Ovary (tissue), 9 donors: ENCODE data around the gene GDAP1L1. TPM values are rescaled to one million over a fixed set of nuclear protein-coding genes. Genes with fewer than 3 reads are reported as not detected.
"Not testable (repeated sequence)": the region's sequence is repeated elsewhere in the genome, so short reads cannot be mapped to it uniquely, and the experiment has no call there.

Experiments used
- DNase-seq, 5 donors: peaks; one replicate each; pipeline ENCODE4 v3.0.0-alpha.2; 2019 to 2020
- H3K27ac ChIP-seq, 2 donors: fragments of 200-600 bp; one replicate each; pipeline versions ENCODE4 v1.5.1 to v1.8.0; 2019 to 2022
- H3K27me3 ChIP-seq: fragments of 200-600 bp; one replicate; pipeline ENCODE4 v1.8.0; 2022
- H3K36me3 ChIP-seq: fragments of 200-600 bp; sonication (generic); one replicate; pipeline ENCODE4 v1.5.1; 2019
- H3K4me1 ChIP-seq: one replicate; pipeline ENCODE4 v1.8.1; 2013; ENCODE audit warnings: mild to moderate bottlenecking, moderate library complexity; ENCODE audit not compliant: insufficient read depth
- H3K4me3 ChIP-seq: fragments of 200-600 bp; sonication (generic); one replicate; pipeline ENCODE4 v1.5.1; 2017
- H3K9me3 ChIP-seq, 2 donors: fragments of 200-600 bp in 1 of 2; sonication (generic) in 1 of 2; one replicate each; pipeline versions ENCODE4 v1.5.1 to v1.8.1; 2013 to 2019; ENCODE audit warnings: mild to moderate bottlenecking in 1 of 2, moderate library complexity in 1 of 2
- EP300 ChIP-seq: sonication (generic); formaldehyde crosslinking; IDR thresholded peaks from one replicate; pipeline ENCODE4 v1.6.1; 2017; ENCODE audit warnings: antibody characterized with exemption
- POLR2A ChIP-seq: fragments of 450-650 bp; IDR thresholded peaks from one replicate; pipeline ENCODE4 v1.6.1; 2017; ENCODE audit warnings: antibody characterized with exemption, mild to moderate bottlenecking, moderate library complexity
- WGBS, 3 donors: extraction: QIAGEN DNeasy Blood & Tissue Kit in 1 of 3; methylation state at CpG; one replicate each; pipeline versions ENCODE4 v1.1.5 to v1.1.7; 2013 to 2017; 5-methylcytosine and 5-hydroxymethylcytosine counted together
- intact Hi-C, 4 donors: fragments of 100-400 bp; cut with DNase I; formaldehyde crosslinking; loops; one replicate each; pipeline versions ENCODE4 v1.11.0 to v1.15.1; 2022 to 2023
- polyA plus RNA-seq, 2 donors: library from polyadenylated mRNA; stranded (reverse); fragments of 200-250 nt in 1 of 2; fragments of 350-450 nt in 1 of 2; fragmentation: Illumina TruSeq in 1 of 2; extraction: RNeasy Lipid Tissue Mini Kit (QIAGEN cat#74804) in 1 of 2; gene quantifications; one replicate each; pipeline ENCODE4 v1.2.3, GENCODE V29; 2013 to 2014
- total RNA-seq, 7 donors: library from RNA; depleted of rRNA in 2 of 7; stranded (reverse); fragments of >200 nt in 2 of 7; fragmentation: NEBNext Ultra II Directional in 3 of 7; extraction: Animal tissue kit (Norgen Biotek cat#: 25700) in 3 of 7; gene quantifications; one replicate each; pipeline versions ENCODE4 v1.1.0 to v1.2.4, GENCODE V29; 2016 to 2023
- TF ChIP-seq, protein P1 (sequence below), 3 donors: fragments of 450-650 bp in 2 of 3; fragments of 200-600 bp in 1 of 3; IDR thresholded peaks; one replicate each; pipeline versions ENCODE4 v1.5.1 to v1.8.0; 2016 to 2022; ENCODE audit warnings: antibody characterized with exemption in 3 of 3, mild to moderate bottlenecking in 1 of 3
- donor health status: DM: no; HTN: no; CAD: no; lungs with moderate emphysema.
- donor health status: DM: no; HTN: no; CAD: no.
- donor health status: Bipolar disorder and iron deficiency.
- donor health status: DM: yes; HTN: yes; CAD: no.
- donor health status: DM: no; HTN: no; CAD: no.
- donor health status: DM: yes; HTN: yes; CAD: no.

The GDAP1L1 gene
- total and polyA plus RNA-seq, 9 donors = 0.72 to 3.3 (median 1.6) TPM

DNA sequence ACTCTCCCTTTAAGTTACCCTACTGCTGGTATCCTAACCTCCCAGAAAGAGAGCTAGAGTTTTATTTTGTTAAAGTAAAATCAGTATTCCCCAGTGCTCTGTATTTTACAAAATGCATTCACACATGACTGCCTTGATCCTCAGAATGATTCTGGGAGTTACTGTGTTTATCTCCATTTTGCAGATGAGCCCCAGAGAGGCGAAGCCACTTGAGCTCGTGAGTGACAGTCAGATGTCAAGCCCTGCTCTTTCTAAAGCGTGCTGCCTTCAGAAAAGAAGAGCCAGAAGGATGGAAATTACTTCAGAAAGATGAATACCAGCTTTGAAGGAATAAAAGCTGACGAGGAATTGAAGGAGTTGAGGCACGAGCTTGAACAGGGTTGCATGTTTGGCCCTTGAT lies 22.5 kb upstream of the GDAP1L1 start:
- no peaks in the 10 kb centered on the region for H3K9me3 ChIP-seq
- 89 to 91% (median 89%) methylated on average over 5 of the region's 5 CpGs for WGBS, 3 donors
- no peak for DNase-seq
- intact Hi-C loops = loop anchor here in 1 of 4 donors (5.0 kb wide), 1 partner anchor 158 kb away; no protein-coding TSS in a partner anchor
- TF ChIP-seq POLR2A = no peak
- TF ChIP-seq, protein P1, sequence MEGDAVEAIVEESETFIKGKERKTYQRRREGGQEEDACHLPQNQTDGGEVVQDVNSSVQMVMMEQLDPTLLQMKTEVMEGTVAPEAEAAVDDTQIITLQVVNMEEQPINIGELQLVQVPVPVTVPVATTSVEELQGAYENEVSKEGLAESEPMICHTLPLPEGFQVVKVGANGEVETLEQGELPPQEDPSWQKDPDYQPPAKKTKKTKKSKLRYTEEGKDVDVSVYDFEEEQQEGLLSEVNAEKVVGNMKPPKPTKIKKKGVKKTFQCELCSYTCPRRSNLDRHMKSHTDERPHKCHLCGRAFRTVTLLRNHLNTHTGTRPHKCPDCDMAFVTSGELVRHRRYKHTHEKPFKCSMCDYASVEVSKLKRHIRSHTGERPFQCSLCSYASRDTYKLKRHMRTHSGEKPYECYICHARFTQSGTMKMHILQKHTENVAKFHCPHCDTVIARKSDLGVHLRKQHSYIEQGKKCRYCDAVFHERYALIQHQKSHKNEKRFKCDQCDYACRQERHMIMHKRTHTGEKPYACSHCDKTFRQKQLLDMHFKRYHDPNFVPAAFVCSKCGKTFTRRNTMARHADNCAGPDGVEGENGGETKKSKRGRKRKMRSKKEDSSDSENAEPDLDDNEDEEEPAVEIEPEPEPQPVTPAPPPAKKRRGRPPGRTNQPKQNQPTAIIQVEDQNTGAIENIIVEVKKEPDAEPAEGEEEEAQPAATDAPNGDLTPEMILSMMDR (IDR thresholded peaks at IDR 0.05) = no peak
- no peak for TF ChIP-seq EP300
- no peaks in the 10 kb centered on the region for H3K36me3 ChIP-seq
- no peaks in the 10 kb centered on the region for H3K4me1 ChIP-seq
- H3K27ac ChIP-seq = no peak overlapping the region
- no peak overlapping the region for H3K4me3 ChIP-seq
- H3K27me3 ChIP-seq = no peaks in the 10 kb centered on the region

GRCh38 chr20:44228465-44229258 lies 18.4 kb upstream of the GDAP1L1 start:
- no peak for DNase-seq
- intact Hi-C loops = no loop called here

DNA sequence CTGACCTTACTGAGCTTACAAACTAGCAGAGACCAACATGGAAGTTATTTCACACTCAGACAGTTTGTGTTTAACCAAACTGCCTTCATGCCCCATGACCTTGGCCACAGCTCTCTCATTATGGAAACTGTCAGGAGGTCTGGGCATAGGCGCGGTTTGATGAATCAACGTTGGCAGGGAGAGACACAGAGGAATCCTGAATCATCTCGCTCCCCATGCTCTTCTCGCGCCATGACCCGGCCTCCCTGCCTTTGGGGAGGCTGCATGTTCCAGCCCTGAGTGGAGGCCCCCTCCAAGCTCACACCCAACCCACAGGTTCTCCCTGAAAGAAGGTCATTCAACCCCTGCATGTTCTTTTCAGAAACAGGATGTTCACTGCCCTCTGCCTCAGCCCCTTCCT lies 15.9 kb upstream of the GDAP1L1 start:
- Histone ChIP-seq H3K4me3 (no peak overlapping the region), H3K4me1 (no peaks in the 10 kb centered on the region), H3K27ac (no peak overlapping the region), H3K27me3 (no peaks in the 10 kb centered on the region), H3K36me3 (no peaks in the 10 kb centered on the region), H3K9me3 (no peaks in the 10 kb centered on the region)
- intact Hi-C loops = loop anchor here in 1 of 4 donors (10.0 kb wide), 1 partner anchor 1106 kb away; no protein-coding TSS in a partner anchor
- TF ChIP-seq, protein P1 (IDR thresholded peaks at IDR 0.05) = no peak
- TF ChIP-seq EP300 = no peak
- no peak for TF ChIP-seq POLR2A
- no peak for DNase-seq
- 78 to 86% (median 82%) methylated on average over 7 of the region's 7 CpGs for WGBS, 3 donors

More at GRCh38 chr20:44228465-44229258, 18.4 kb upstream of the GDAP1L1 start:
- H3K27ac ChIP-seq = no peak overlapping the region
- no peak overlapping the region for H3K4me3 ChIP-seq
- no peak for TF ChIP-seq POLR2A
- TF ChIP-seq, protein P1 (IDR thresholded peaks at IDR 0.05) = no peak
- TF ChIP-seq EP300 = no peak
- no peaks in the 10 kb centered on the region for H3K27me3 ChIP-seq
- H3K4me1 ChIP-seq = no peaks in the 10 kb centered on the region
- 70 to 74% (median 71%) methylated on average over 17 of the region's 17 CpGs for WGBS, 3 donors
- no peaks in the 10 kb centered on the region for H3K36me3 ChIP-seq
- H3K9me3 ChIP-seq = no peaks in the 10 kb centered on the region

DNA sequence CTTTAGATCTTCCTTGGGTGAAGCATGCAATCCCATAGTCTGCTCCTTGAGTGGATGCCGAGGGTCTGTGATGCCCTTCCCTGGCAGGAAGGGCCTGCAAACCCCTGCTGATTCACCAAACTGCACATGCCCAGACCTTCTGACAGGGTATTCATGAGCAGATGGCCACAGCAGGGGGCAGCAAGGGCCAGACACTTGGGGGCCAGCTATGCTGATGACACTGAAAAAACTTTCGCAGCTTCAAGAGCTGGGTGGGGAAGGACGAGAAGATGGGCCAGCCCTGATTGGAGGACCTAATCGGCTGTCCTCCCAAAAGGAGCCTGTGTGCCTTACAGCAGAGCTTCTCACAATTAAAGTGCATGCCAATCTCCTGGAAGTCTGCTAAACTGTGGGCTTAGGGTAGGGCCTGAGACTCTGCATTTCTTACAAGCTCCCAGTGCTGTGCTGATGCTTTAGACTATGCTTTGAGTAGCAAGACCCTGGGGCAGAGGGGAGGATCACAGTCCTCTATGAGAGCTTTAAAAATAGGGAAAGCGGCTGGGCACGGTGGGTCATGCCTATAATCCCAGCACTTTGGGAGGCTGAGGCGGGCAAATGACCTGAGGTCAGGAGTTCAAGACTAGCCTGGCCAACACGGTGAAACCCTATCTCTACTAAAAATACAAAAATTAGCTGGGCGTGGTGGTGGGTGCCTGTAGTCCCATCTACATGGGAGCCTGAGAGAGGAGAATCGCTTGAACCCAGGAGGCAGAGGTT lies 15.2 kb upstream of the GDAP1L1 start:
- no peaks in the 10 kb centered on the region for H3K9me3 ChIP-seq
- WGBS, 3 donors = 75 to 76% (median 76%) methylated on average over 10 of the region's 10 CpGs
- no peaks in the 10 kb centered on the region for H3K4me1 ChIP-seq
- H3K36me3 ChIP-seq = no peaks in the 10 kb centered on the region
- DNase-seq = no peak
- H3K27ac ChIP-seq = no peak overlapping the region
- H3K4me3 ChIP-seq = no peak overlapping the region
- intact Hi-C loops = loop anchor here in 1 of 4 donors (10.0 kb wide), 1 partner anchor 1107 kb away; no protein-coding TSS in a partner anchor
- TF ChIP-seq, protein P1 (IDR thresholded peaks at IDR 0.05) = no peak
- TF ChIP-seq EP300 (no peak), POLR2A (no peak)
- no peaks in the 10 kb centered on the region for H3K27me3 ChIP-seq

- DNase-seq, H3K4me1 ChIP-seq, H3K27ac ChIP-seq, H3K27me3 ChIP-seq, H3K36me3 ChIP-seq, H3K9me3 ChIP-seq, H3K4me3 ChIP-seq: not testable (repeated sequence)
- WGBS, 3 donors = 94 to 97% (median 96%) methylated on average over 4 of the region's 4 CpGs
- intact Hi-C loops = loop anchor here in 1 of 4 donors (10.0 kb wide), 1 partner anchor 1108 kb away; no protein-coding TSS in a partner anchor
These were observed 14.6 kb upstream of the GDAP1L1 start for GRCh38 chr20:44232469-44232856.
